ENCODE measurements around the gene BCOR.
A peak's percentile ranks its signal among the peaks of the same experiment; 100 is the strongest.

BCOR gene

DNA sequence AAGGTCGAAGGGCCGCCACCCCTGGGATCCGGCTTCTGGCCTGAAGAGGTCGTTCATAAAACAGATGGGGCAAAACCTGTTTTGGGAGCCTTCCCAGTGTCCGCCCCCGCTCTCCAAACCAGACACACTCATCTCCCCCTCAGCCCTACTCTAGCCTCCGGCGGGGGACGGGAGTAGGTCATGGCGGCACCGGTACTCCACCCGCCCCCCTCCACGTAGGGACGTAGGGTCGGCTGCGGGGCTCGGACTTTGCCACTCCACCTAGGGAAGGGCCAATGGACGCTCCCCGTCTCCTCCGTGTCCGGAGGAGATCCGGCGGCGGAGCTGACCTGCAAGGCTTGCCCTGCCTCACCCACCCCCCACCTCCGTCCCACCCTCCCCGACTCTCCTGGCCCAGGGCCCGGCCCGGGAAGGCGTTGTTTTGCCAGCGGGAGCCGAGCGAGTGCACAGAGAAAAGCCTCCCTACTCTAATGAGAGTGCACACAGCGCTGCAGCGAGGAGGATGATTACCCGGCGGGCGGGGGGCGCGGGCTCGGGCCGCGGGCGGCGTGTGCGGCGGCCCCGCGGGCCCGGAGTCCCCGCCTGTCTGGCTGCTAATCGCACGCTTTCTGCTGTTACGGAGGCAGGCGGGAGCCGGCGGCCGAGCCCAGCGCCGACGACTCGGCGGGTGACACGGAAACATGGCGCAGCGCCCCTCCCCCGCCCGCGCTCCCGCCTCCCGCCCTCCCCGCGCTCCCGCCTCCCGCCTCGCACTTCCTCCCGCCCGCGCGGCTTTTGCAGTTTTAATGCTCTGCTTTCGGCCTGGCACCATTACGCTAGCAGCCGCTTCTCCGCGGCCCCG lies 8.3 kb upstream of the BCOR start:
- Mint-ChIP-seq H3K4me3 (peak overlapping the region; percentile 81), H3K27ac (no peak overlapping the region), H3K36me3 (no peaks in the 10 kb centered on the region), H3K27me3 (no peaks in the 10 kb centered on the region), H3K9me3 (ENCODE audit: low read depth) (no peaks in the 10 kb centered on the region), H3K4me1 (ENCODE audit: low read depth) (peaks cover 10% of the 10 kb centered on the region)

DNA sequence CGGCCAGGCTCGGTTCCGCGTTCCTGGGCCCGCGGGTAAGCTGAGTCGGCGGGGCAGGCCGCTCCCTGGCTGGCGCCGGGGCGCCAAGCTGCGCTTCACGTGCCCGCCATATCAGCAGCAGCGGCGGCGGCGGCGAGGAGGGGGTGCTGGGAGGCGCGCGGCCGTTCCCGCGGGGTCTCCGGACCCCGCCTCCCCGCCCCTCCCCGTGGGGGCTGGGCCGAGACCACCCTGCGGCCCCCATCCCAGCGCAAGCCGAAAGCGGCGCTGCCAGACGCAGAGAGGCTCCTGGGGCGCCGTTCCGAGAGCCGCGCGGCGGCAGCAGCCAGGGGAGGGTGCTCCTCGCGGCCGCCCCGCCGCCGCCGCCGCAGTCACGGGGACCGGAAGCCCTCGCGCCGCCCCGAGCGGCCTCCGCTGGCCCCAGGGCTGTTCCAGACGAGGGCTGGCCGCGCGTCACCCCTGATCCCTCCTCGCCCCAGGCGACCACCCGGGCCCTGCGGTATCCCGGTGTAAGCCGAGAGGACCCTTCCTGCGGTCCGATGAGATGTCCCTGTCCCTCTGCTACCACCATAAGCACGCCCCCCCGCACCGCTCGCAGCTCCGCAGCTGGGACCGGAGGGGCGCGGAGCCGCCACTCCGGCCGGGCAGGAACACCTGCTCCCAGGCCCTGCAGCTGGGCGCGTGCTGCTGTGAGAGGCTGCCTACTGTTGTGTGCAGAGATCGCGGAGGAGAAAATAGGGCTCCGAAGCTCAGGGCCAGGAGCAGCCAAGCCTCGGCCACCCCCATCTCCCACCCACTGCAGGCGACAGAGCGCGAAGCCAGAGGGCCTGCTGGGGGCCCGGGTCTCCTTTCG lies 7.5 kb upstream of the BCOR start:
- H3K36me3 Mint-ChIP-seq, result no peaks in the 10 kb centered on the region
- no peaks in the 10 kb centered on the region for H3K27me3 Mint-ChIP-seq
- no peaks in the 10 kb centered on the region for H3K9me3 Mint-ChIP-seq (ENCODE audit: low read depth)
- H3K4me3 Mint-ChIP-seq, result peak overlapping the region; percentile 67
- H3K4me1 Mint-ChIP-seq (ENCODE audit: low read depth), result peaks cover 9% of the 10 kb centered on the region
- no peak overlapping the region for H3K27ac Mint-ChIP-seq

DNA sequence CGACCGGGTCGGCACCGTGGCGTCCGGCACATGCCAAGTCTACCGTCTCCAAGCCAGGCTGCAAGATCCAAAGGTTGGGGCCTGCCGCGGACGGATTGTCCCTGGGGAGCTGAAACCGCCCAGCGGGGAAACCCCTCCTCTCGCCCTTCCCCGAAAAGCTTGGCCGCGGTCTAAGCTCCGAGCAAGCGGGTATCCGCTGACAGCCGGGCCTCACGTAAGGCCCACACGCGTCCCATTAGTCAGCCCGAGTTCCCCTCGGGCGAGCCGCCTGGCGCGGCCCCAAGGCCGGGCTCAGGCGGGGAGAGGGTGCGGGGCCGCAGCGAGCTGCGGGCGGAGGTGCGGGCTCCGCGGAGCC lies 6.8 kb upstream of the BCOR start:
- Mint-ChIP-seq H3K27ac (no peak overlapping the region), H3K36me3 (no peaks in the 10 kb centered on the region), H3K27me3 (no peaks in the 10 kb centered on the region), H3K4me1 (ENCODE audit: low read depth) (peaks cover 11% of the 10 kb centered on the region), H3K4me3 (no peak overlapping the region), H3K9me3 (ENCODE audit: low read depth) (no peaks in the 10 kb centered on the region)

DNA sequence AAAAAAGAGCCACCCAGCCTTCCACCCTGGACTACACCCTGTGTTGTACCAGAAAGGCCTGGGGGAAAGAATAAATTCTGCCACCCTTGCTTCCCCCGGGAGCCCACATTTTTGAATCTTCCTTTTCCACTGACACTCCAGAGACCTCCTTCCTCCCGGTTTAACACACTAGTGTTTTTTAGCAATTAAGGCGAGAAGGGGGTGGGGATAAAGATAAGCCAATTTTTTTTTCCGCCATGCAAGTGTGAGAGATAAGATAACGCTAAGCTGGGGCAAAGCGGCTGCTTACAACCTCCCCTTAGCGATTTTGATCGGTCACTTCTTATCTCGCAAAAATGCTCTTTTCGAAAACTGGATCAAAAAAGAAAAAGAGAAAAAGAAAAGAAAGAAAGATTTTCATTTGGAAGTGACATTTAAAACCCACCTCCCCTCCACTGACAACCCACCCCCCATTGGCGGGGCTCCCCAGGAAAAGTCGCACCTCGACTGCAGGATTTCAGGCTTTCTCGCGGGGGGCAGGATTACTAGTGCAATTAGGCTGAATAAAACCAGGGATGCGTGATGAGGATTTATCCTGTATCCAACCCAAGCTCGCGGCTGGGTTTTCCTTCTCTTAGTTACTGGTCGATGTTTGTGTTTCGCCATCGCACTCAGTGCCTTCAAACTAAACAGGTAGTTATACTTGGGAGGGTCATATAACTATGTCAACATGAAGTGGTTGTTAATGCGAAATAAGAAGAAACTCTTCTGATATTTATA lies 6.0 kb upstream of the BCOR start:
- Mint-ChIP-seq H3K27ac (no peak overlapping the region), H3K9me3 (ENCODE audit: low read depth) (no peaks in the 10 kb centered on the region), H3K4me3 (peak overlapping the region; percentile 27), H3K36me3 (no peaks in the 10 kb centered on the region), H3K27me3 (no peaks in the 10 kb centered on the region), H3K4me1 (ENCODE audit: low read depth) (peaks cover 17% of the 10 kb centered on the region)

DNA sequence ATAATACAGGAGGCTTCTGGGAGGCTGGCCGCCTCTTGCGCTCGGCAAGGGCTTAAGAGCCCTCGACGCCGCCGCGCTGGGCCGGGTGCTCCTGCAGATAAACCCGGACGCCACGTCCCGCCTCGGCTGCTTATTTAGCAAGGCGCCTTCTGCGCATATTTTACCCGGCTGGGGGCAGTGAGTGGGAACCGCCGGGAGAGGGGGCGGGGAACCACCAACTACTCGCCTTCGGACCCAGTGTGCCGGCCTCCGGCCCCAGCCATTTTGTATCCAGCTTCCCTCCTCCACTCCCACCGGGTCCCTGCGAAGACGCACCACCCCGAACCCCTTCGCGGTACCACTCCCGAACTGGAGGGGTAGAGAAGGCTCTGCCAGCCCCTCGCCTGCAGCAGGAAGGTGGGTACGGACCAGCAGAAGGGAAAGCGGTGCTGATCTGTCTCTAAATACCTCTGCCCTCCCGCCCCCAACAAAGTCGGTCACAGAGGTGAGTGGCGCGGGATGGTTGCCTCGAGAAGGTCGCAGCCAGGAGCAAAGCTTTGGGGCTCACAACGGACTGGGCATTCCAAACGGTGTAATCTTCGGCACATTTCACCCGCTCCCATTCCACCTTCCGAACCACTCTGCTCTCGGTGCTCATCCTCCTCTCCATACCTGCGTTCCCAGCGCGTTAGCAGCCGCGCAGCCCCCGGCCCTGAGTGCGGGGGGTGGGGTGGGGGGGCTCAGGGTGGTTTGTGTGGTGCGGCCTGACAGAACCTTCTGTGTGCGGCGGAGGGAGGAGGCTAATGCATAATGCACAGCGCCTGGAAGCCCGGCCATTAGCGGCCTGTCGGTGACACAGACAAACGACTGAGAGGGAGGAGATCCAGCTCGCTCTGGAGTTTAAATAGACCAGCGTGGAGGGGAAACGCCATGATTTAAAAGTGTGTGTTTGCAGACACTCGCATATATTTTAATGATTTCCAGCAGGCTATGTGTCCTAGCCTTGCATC lies 4.9 kb upstream of the BCOR start:
- Mint-ChIP-seq H3K27ac (no peak overlapping the region), H3K4me1 (ENCODE audit: low read depth) (peaks cover 15% of the 10 kb centered on the region), H3K9me3 (ENCODE audit: low read depth) (no peaks in the 10 kb centered on the region), H3K36me3 (no peaks in the 10 kb centered on the region), H3K27me3 (no peaks in the 10 kb centered on the region), H3K4me3 (no peak overlapping the region)

DNA sequence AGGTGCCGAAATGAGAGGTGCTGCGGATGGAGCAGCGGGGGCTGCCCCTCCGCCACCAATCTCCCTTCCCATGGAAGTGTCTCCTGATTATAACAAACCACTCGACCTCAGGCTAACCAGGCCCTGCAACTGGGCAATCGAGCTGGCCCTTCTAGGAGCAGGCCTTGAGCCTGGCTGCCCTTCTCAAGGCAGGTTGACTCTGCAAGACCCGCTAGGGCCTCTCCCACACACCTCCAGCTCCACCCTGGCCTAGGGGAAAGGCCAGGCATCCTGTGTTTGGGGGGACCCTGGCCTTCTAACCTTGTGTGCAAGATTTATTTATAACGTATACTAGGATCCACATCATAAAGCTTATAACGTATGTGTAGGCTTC lies 3.7 kb upstream of the BCOR start:
- Mint-ChIP-seq H3K4me1 (ENCODE audit: low read depth) (peaks cover 11% of the 10 kb centered on the region), H3K27me3 (no peaks in the 10 kb centered on the region), H3K4me3 (no peak overlapping the region), H3K27ac (no peak overlapping the region), H3K36me3 (no peaks in the 10 kb centered on the region), H3K9me3 (ENCODE audit: low read depth) (no peaks in the 10 kb centered on the region)

DNA sequence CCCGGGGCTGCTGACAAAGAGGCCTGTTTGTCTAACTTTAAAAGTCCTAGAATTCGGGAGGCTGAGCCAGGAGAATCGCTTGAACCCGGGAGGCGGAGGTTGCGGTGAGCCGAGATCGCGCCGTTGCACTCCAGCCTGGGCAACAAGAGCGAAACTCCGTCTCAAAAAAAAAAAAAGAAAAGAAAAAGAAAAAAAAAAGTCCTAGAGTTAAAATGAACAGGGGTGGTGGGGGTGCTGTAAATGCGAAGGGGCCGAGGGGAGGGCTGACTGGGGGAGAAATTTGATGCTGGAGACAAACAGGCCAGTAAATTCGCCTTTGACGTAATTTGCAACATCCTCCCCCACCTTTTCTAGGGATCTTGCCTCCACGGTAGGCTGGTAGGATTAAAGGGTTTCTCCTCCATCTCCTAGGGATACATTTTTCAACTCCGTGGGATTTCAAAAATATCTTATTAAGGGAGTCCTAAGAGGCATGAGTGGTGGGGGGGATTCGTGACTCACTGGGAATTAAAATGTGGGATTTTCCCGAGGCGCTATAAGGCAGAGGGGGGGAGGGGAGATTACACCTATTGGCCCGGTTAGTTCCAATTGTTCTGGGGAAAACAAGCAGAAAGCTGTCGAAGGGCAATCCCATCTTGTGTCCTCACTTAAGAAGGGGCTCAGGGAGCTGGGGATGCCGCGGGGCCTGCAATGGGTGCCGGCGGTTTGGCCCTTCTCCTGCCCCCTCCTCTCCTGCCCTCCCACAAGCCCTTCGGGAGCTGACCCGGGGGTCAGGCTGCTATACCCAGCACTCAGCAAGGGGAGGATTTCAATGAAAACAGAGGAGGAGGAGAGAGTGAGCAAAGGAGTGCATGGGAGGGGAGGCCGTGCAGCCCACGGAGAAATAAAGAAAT lies 3.0 kb upstream of the BCOR start:
- H3K4me3 Mint-ChIP-seq, result no peak overlapping the region
- no peak overlapping the region for H3K27ac Mint-ChIP-seq
- no peaks in the 10 kb centered on the region for H3K27me3 Mint-ChIP-seq
- peaks cover 11% of the 10 kb centered on the region for H3K4me1 Mint-ChIP-seq (ENCODE audit: low read depth)
- no peaks in the 10 kb centered on the region for H3K36me3 Mint-ChIP-seq
- H3K9me3 Mint-ChIP-seq (ENCODE audit: low read depth), result no peaks in the 10 kb centered on the region

DNA sequence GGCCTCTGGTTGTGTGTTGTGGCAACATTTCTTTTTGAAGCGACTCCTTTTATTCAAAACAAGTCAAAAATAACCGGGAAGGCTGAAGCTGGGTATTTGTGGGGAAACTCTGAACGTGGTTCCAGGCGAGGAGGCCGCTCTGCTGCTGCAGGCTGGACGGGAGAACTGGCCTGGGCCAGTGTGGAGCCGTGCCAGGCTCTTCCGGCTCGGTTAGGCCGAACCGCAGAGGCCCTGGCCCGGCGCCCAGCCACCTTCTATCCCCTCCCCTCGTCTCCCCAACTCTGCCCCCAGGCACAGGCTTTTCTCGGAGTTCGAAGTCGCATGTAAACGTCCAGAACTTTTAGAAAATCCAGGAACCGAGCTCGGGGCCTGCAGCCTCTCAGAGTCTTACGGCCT lies 2.4 kb upstream of the BCOR start:
- peak overlapping the region; percentile 68 for H3K4me3 Mint-ChIP-seq
- H3K27me3 Mint-ChIP-seq, result no peaks in the 10 kb centered on the region
- peak overlapping the region; percentile 73 for H3K27ac Mint-ChIP-seq
- peaks cover 15% of the 10 kb centered on the region for H3K4me1 Mint-ChIP-seq (ENCODE audit: low read depth)
- H3K36me3 Mint-ChIP-seq, result no peaks in the 10 kb centered on the region
- H3K9me3 Mint-ChIP-seq (ENCODE audit: low read depth), result no peaks in the 10 kb centered on the region

GRCh38 chrX:40099055-40099958 lies 1.5 kb upstream of the BCOR start:
- Mint-ChIP-seq H3K9me3 (ENCODE audit: low read depth) (no peaks in the 10 kb centered on the region), H3K36me3 (no peaks in the 10 kb centered on the region), H3K27me3 (no peaks in the 10 kb centered on the region), H3K4me3 (peak overlapping the region; percentile 85), H3K4me1 (ENCODE audit: low read depth) (peaks cover 17% of the 10 kb centered on the region), H3K27ac (peak overlapping the region; percentile 73)

DNA sequence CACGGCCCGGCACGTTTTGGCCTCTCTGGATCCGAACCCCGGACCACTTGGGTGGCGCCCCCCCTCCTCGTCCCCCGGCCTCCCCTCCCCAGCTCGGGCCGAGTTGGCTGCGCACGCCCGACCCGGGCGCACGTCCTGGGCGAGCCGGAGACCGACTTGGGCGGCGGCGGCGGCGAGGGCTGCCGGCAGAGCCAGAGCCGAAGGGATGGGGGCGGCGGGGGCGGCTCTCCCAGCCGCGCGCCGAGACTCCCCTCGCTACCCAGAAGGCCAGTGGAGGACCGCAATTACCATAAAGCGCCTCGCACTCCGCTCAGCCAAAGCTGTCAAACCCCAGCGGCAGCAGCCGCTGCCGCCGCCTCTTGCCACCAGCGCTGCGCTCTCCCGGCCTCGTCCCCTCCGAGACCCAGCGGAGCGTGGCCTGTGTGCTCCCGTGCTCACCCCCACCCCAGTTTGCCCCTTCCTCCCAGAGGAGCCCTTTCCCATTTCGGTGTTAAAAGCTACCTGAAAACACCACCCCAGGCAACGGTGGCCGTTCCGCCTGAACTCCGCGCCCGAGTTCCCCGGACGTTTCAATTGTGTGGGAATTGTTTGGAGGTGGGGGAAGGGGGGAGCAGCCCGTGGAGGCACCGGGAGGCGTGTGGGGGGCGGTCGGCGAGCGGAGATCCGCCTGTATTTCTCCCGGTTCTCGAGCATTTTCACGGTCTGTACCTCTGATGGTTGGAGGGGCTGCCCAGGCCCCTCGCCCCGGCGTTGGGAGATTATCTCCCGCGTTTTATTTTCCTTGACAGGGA lies 701 bp upstream of the BCOR start:
- Mint-ChIP-seq H3K27me3 (no peaks in the 10 kb centered on the region), H3K9me3 (ENCODE audit: low read depth) (no peaks in the 10 kb centered on the region), H3K27ac (peak overlapping the region; percentile 61), H3K36me3 (no peaks in the 10 kb centered on the region), H3K4me1 (ENCODE audit: low read depth) (peaks cover 21% of the 10 kb centered on the region), H3K4me3 (peak overlapping the region; percentile 85)

DNA sequence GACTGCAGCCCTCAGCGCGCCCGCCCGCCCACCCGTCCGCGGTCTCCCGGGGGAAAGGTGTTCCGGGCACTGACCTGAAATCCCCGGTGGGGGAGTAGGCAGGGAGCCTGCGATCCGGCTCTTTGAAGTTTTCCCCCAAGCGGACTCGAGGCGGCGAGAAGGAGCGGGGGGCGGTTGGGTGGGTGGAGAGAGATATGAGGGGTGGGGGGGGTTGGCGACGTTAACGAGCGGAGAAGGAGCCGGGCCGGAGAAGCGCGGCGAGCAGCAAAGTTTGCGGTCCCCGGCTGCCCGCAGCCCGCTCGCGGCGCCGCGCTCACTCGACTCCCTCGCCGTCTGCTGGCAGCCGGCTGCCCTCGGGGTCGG lies 636 bp downstream of the BCOR start:
- Mint-ChIP-seq H3K9me3 (ENCODE audit: low read depth) (no peaks in the 10 kb centered on the region), H3K27ac (no peak overlapping the region), H3K4me3 (peak overlapping the region; percentile 85), H3K4me1 (ENCODE audit: low read depth) (peaks cover 32% of the 10 kb centered on the region), H3K27me3 (no peaks in the 10 kb centered on the region), H3K36me3 (no peaks in the 10 kb centered on the region)

GRCh38 chrX:40096395-40097091 lies 1.2 kb downstream of the BCOR start:
- no peaks in the 10 kb centered on the region for H3K9me3 Mint-ChIP-seq (ENCODE audit: low read depth)
- H3K27ac Mint-ChIP-seq, result peak overlapping the region; percentile 82
- H3K36me3 Mint-ChIP-seq, result no peaks in the 10 kb centered on the region
- peaks cover 31% of the 10 kb centered on the region for H3K4me1 Mint-ChIP-seq (ENCODE audit: low read depth)
- H3K27me3 Mint-ChIP-seq, result no peaks in the 10 kb centered on the region
- peak overlapping the region; percentile 85 for H3K4me3 Mint-ChIP-seq
